Hepatocyte (in vitro differentiated cells): Measurements from ENCODE around the gene CACNA1C. TPM values are rescaled to one million over a fixed set of nuclear protein-coding genes. Genes with fewer than 3 reads are reported as not detected.

Source experiments
- DNase-seq: peaks from one replicate; pipeline ENCODE4 v3.0.0-alpha.2; 2016; ENCODE audit warnings: low spot score
- H2AFZ ChIP-seq: fragments of 200-600 bp; sonication (generic); 2 replicates; pipeline ENCODE4 v1.6.0; 2016; ENCODE audit warnings: antibody characterized with exemption, mild to moderate bottlenecking
- H3K27ac ChIP-seq: fragments of 200-600 bp; sonication (generic); 2 replicates; pipeline ENCODE4 v1.5.1; 2016; ENCODE audit warnings: mild to moderate bottlenecking
- H3K27me3 ChIP-seq: fragments of 200-600 bp; sonication (generic); 2 replicates; pipeline ENCODE4 v1.6.1; 2016
- H3K36me3 ChIP-seq: fragments of 200-600 bp; sonication (generic); replicated peaks from 2 replicates; pipeline ENCODE4 v1.5.1; 2016; ENCODE audit warnings: low read depth; ENCODE audit not compliant: insufficient read depth
- H3K4me1 ChIP-seq: fragments of 200-600 bp; sonication (generic); 2 replicates; pipeline ENCODE4 v1.5.1; 2016; ENCODE audit warnings: mild to moderate bottlenecking, moderate library complexity; ENCODE audit not compliant: insufficient read depth
- H3K4me2 ChIP-seq: fragments of 200-600 bp; sonication (generic); 2 replicates; pipeline ENCODE4 v1.6.0; 2016
- H3K4me3 ChIP-seq: fragments of 200-600 bp; sonication (generic); 2 replicates; pipeline ENCODE4 v1.5.1; 2016; ENCODE audit warnings: mild to moderate bottlenecking
- H3K79me2 ChIP-seq: fragments of 200-600 bp; sonication (generic); 2 replicates; pipeline ENCODE4 v1.6.0; 2017; ENCODE audit warnings: mild to moderate bottlenecking
- H3K9me2 ChIP-seq: fragments of 200-600 bp; sonication (generic); replicated peaks from 2 replicates; pipeline ENCODE4 v1.6.0; 2017; ENCODE audit warnings: mild to moderate bottlenecking; ENCODE audit not compliant: insufficient read depth
- H3K9me3 ChIP-seq: fragments of 200-600 bp; sonication (generic); 2 replicates; pipeline ENCODE4 v1.5.1; 2016; ENCODE audit warnings: low read depth, mild to moderate bottlenecking
- H4K20me1 ChIP-seq: fragments of 200-600 bp; sonication (generic); 2 replicates; pipeline ENCODE4 v1.6.0; 2016; ENCODE audit warnings: mild to moderate bottlenecking; ENCODE audit not compliant: insufficient read depth, poor library complexity, severe bottlenecking
- EZH2 ChIP-seq: fragments of 200-600 bp; sonication (generic); IDR thresholded peaks from 2 replicates; pipeline ENCODE4 v1.6.1; 2016; ENCODE audit warnings: antibody characterized with exemption, mild to moderate bottlenecking, borderline replicate concordance
- EZH2phosphoT487 ChIP-seq: fragments of 200-600 bp; sonication (generic); IDR thresholded peaks from one replicate; pipeline ENCODE4 v1.6.1; 2018; ENCODE audit warnings: antibody characterized with exemption, mild to moderate bottlenecking, low read depth, moderate library complexity; ENCODE audit not compliant: unreplicated experiment, severe bottlenecking
- WGBS: methylation state at CpG from one replicate; pipeline ENCODE4 v1.1.6; 2016; ENCODE audit warnings: low lambda C conversion rate; ENCODE audit errors: missing lambda C conversion rate; 5-methylcytosine and 5-hydroxymethylcytosine counted together
- polyA plus RNA-seq: library from polyadenylated mRNA; unstranded; fragments of >200 nt; fragmentation: Nextera tagmentation; extraction: Ambion mirVana; gene quantifications from 2 replicates; pipeline ENCODE4 v1.2.1, GENCODE V29; 2016
- total RNA-seq: library from RNA; depleted of rRNA; stranded (reverse); fragments of >200 nt; gene quantifications from 2 replicates; pipeline ENCODE4 v1.2.3, GENCODE V29; 2014
- TF ChIP-seq, protein P1 (sequence below): fragments of 200-600 bp; sonication (generic); IDR thresholded peaks from 2 replicates; pipeline ENCODE4 v1.5.1; 2016; ENCODE audit warnings: antibody characterized with exemption, mild to moderate bottlenecking; ENCODE audit not compliant: poor library complexity

CACNA1C gene
- total and polyA plus RNA-seq, 2 experiments from 2014 or later: 3.2 to 4.0 TPM

DNA sequence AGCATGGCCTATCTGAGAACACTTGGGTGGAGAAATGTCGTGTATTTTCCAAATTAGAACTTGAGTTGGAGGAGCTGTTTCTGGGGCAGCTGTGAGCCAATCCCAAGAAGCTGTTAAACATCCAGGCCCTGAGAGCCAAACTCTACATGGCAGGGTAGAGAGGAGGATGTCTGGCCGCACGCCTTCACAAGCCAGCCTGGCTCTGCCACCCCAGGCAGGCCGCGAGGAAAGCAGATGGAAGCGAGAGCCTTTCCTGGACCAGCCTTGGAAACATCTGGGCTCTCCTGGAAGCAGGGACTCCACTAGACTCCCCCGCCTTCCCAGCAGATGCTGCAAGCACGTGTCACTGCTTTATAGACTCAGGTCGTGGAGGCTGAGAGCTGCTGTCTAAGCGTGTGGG is 429.2 kb downstream of the CACNA1C start:
- Histone ChIP-seq H3K9me3 (no peaks in the 10 kb centered on the region), H3K4me3 (no peak overlapping the region), H3K36me3 (no peaks in the 10 kb centered on the region), H3K4me2 (no peak overlapping the region), H3K79me2 (no peaks in the 10 kb centered on the region), H3K9me2 (no peaks in the 10 kb centered on the region), H3K27me3 (no peaks in the 10 kb centered on the region), H4K20me1 (no peaks in the 10 kb centered on the region), H2AFZ (no peak overlapping the region), H3K4me1 (no peaks in the 10 kb centered on the region), H3K27ac (no peak overlapping the region)
- TF ChIP-seq, protein P1, sequence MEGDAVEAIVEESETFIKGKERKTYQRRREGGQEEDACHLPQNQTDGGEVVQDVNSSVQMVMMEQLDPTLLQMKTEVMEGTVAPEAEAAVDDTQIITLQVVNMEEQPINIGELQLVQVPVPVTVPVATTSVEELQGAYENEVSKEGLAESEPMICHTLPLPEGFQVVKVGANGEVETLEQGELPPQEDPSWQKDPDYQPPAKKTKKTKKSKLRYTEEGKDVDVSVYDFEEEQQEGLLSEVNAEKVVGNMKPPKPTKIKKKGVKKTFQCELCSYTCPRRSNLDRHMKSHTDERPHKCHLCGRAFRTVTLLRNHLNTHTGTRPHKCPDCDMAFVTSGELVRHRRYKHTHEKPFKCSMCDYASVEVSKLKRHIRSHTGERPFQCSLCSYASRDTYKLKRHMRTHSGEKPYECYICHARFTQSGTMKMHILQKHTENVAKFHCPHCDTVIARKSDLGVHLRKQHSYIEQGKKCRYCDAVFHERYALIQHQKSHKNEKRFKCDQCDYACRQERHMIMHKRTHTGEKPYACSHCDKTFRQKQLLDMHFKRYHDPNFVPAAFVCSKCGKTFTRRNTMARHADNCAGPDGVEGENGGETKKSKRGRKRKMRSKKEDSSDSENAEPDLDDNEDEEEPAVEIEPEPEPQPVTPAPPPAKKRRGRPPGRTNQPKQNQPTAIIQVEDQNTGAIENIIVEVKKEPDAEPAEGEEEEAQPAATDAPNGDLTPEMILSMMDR: no peak
- no peak for DNase-seq
- 91% methylated on average over 10 of the region's 10 CpGs for WGBS

DNA sequence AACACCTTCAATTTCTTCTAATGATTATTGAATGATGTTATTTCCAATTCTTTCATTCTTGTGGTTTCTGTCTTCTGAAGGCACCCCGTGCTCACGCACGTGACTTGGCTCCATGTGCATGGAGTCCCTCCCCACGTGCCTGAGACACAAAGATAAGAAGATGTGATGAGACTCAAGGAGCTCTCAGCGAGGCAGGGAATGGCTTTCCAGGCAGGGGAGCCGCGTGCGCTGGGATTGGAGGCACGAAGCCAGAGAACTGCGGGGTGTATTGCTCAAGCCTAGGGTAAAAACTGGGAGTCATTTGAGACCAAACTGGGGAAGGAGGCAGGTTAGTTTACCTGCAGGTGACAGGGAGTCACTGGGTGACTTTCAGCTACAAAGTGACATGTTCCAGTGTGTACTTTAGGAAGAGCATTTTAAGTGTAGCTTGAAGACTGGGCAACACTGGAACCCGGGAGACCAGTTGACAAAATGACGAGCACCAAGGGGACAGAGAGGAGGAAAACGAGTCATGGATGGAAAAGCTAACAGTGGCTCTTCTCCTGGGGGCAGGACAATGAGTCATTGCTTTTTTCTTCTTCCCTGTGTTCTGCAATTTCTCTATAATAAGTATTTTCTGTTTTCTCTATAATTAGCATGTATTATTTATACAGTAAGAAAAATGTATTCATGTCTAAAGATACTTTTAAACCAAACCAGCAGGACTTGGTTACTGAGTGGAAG is 430.3 kb downstream of the CACNA1C start:
- Histone ChIP-seq H3K4me1 (no peaks in the 10 kb centered on the region), H3K9me2 (no peaks in the 10 kb centered on the region), H3K9me3 (no peaks in the 10 kb centered on the region), H3K27me3 (no peaks in the 10 kb centered on the region), H2AFZ (no peak overlapping the region), H3K4me3 (no peak overlapping the region), H3K4me2 (no peak overlapping the region), H3K27ac (no peak overlapping the region), H3K79me2 (no peaks in the 10 kb centered on the region), H3K36me3 (no peaks in the 10 kb centered on the region), H4K20me1 (no peaks in the 10 kb centered on the region)
- no peak for TF ChIP-seq EZH2
- no peak for TF ChIP-seq EZH2phosphoT487
- TF ChIP-seq, protein P1: no peak
- no peak for DNase-seq
- 83% methylated on average over 13 of the region's 13 CpGs for WGBS

DNA sequence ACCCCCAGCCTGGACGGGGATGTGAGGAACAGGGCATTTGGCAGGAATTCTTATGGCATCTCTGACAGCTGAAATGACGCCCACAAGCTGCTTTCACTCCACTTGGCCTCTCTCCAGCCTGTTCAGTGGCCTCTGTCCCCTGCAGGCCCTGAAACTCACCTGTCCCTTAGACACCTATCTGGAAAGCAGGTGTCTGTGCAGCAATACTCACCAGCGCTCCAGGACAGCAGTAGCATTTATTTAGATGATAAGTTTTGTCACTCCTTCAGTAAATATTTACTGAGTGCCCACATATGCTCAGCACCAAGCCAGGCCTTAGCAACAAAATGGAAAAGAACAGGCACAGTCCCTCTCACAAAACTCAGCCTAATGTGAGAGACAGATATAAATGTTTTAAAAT is 430.9 kb downstream of the CACNA1C start:
- Histone ChIP-seq H3K27ac (no peak overlapping the region), H4K20me1 (no peaks in the 10 kb centered on the region), H3K27me3 (no peaks in the 10 kb centered on the region), H3K36me3 (no peaks in the 10 kb centered on the region), H3K4me1 (no peaks in the 10 kb centered on the region), H3K79me2 (no peaks in the 10 kb centered on the region), H3K9me3 (no peaks in the 10 kb centered on the region), H3K4me3 (no peak overlapping the region), H2AFZ (no peak overlapping the region), H3K4me2 (no peak overlapping the region), H3K9me2 (no peaks in the 10 kb centered on the region)
- TF ChIP-seq, protein P1: no peak
- no peak for TF ChIP-seq EZH2phosphoT487
- no peak for TF ChIP-seq EZH2
- WGBS: 75% methylated on average over 3 of the region's 3 CpGs
- no peak for DNase-seq
